AG08396 (cell line): ENCODE results near the gene BCORL1.

Experiments used
- DNase-seq: peaks from one replicate; pipeline ENCODE4 v3.0.0; 2012; ENCODE audit warnings: low spot score, mixed read lengths

Gene BCORL1

GRCh38 chrX:130094696-130095095 is 112.3 kb downstream of the BCORL1 start:
- DNase-seq = no peak

- DNase-seq = no peak
Observed at GRCh38 chrX:130095249-130096030, 113.0 kb downstream of the BCORL1 start.

DNA sequence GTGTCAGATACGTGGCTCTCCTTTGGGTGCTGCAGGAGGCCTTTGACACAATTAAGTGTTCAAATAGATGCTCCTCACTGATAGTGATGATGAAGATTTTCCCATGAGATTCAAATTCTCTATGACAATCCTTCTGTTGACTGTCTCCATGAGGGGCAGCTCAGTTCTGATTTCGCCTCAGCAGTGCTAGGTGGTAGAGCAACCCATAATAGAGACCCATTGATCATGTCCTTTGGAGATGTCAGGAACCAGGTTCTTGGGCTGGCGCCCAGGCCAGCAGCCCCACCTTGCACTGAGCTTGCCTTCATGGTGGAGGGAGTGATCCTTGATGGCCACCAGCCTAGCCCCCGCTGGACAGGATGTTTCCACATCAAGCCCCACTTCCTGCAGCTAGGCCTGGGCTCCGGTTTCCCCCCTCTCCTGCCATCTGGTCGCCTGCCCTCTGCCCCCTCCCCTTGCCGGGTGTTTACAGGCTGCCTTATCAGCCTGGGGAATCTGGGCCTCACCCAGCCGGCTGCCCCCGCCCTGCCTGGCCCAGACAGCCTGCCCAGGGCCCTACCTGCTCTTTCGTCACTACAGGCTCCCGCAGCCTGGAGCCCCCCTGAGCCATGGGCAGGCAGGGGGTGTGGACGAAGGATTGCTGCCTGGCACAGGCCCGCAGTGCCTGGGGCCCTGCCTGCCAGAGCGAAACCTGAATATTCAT is 115.2 kb downstream of the BCORL1 start:
- DNase-seq = no peak

GRCh38 chrX:130098210-130098552 is 115.7 kb downstream of the BCORL1 start:
- DNase-seq = no peak

GRCh38 chrX:130100180-130100579 is 117.7 kb downstream of the BCORL1 start:
- DNase-seq = no peak

- DNase-seq = no peak
Observed at GRCh38 chrX:130103605-130104004, 121.2 kb downstream of the BCORL1 start.

DNA sequence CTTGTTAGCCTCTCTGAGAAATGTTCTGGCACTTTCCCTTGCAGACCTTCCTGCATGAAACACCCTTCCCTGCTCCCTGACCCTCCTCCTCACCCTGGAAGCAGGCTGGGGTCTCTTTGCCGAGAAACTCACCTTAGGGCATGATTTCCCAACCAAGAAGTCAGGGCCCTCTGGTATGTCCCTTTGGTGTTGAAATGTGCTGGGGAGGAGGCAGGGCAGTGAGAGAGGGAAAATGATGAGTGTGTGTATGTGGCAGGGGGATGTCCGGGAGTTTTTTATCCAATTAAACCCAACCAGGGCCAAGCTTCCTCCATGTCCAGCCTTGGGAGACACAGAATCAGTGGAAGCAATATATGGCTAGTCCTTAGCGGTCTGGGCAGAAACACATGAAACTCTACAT is 122.8 kb downstream of the BCORL1 start:
- DNase-seq = no peak

DNA sequence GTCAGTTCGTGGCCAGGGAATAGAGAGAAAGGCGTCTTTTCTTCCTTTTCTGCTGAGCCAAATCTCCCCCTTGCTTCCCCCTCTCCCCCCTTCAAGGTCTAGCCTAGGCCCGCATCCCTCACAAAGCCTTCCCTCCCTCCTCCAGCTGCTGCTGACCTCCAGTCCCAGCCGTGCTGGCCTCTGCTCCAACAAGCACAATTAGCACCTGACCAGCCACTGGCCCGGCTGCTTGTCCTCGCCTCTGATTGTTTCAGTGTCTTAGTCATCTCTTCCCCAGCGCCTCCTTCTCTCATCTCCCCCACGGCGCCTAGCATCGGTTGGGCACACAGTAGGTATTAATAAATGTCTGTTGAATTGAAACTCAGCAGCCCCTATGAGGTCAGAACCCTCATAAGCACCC is 123.6 kb downstream of the BCORL1 start:
- DNase-seq = no peak
